Measurements from ENCODE around the gene GFRA3. TPM values are rescaled to one million over a fixed set of nuclear protein-coding genes. Genes with fewer than 3 reads are reported as not detected.

The GFRA3 gene
- polyA plus RNA-seq, 1 experiment = not detected

Other genes with a start within 250 kb of the GFRA3 start
- 12.6 and 22.3 TPM in 2 replicates for gene FAM13B, start 241.5 kb downstream of the GFRA3 start, polyA plus RNA-seq (2011; rRNA removed)
- gene WNT8A, start 190.6 kb downstream of the GFRA3 start, polyA plus RNA-seq (2011; rRNA removed) = not detected in 2 replicates
- gene NME5, start 135.2 kb downstream of the GFRA3 start, polyA plus RNA-seq (2011; rRNA removed) = 0.31 and 1.3 TPM in 2 replicates
- 51.7 and 56.8 TPM in 2 replicates for gene BRD8, start 96.0 kb downstream of the GFRA3 start, polyA plus RNA-seq (2011; rRNA removed)
- 49.2 and 54.5 TPM in 2 replicates for gene KIF20A, start 95.5 kb downstream of the GFRA3 start, polyA plus RNA-seq (2011; rRNA removed)
- 20.9 and 38.3 TPM in 2 replicates for gene CDC23, start 61.3 kb downstream of the GFRA3 start, polyA plus RNA-seq (2011; rRNA removed)
- gene CDC25C, start 57.2 kb upstream of the GFRA3 start, polyA plus RNA-seq (2011; rRNA removed) = 7.8 and 8.7 TPM in 2 replicates
- gene FAM53C, start 63.6 kb upstream of the GFRA3 start, polyA plus RNA-seq (2011; rRNA removed) = 30.1 and 31.3 TPM in 2 replicates
- gene KDM3B, start 78.1 kb upstream of the GFRA3 start, polyA plus RNA-seq (2011; rRNA removed) = 20.4 and 21.2 TPM in 2 replicates
- 12.0 and 14.0 TPM in 2 replicates for gene REEP2, start 164.4 kb upstream of the GFRA3 start, polyA plus RNA-seq (2011; rRNA removed)
- gene EGR1, start 190.9 kb upstream of the GFRA3 start, polyA plus RNA-seq (2011; rRNA removed) = 4.7 and 5.4 TPM in 2 replicates